Measurements from ENCODE around the gene SPOCK3.

GRCh38 chr4:166700592-166700991, 533.7 kb downstream of the SPOCK3 start:
- TF ChIP-seq CTCF (conservative IDR thresholded peaks at IDR 0.05 in 1 of 2, IDR thresholded peaks at IDR 0.05 in 1 of 2; ENCODE audit: extremely low read depth in 1 of 2, insufficient read depth in 1 of 2, low read depth in 1 of 2, low read length in 2 of 2) (no peak), EZH2 (IDR thresholded peaks at IDR 0.05; ENCODE audit: borderline replicate concordance, low read length) (no peak)

Data from mammary epithelial cell (primary cell).